NT2/D1 (cell line): ENCODE results near the gene RETNLB.

Experiments
- SUZ12 ChIP-seq: IDR thresholded peaks from 2 replicates; pipeline ENCODE4 v1.6.1; 2011; ENCODE audit not compliant: insufficient read length, insufficient read depth; ENCODE audit errors: extremely low read depth
- YY1 ChIP-seq: IDR thresholded peaks from 2 replicates; pipeline ENCODE4 v1.6.1; 2011; ENCODE audit not compliant: insufficient read length, insufficient read depth
- ZNF274 ChIP-seq: IDR thresholded peaks from 2 replicates; pipeline ENCODE4 v1.6.1; 2011; ENCODE audit warnings: mild to moderate bottlenecking, low read depth, low read length

GRCh38 chr3:108804437-108804836 lies 47.2 kb upstream of the RETNLB start:
- TF ChIP-seq ZNF274 (no peak), YY1 (no peak), SUZ12 (no peak)
